Osteocyte (in vitro differentiated cells): ENCODE data around the gene MYO3B. TPM values are rescaled to one million over a fixed set of nuclear protein-coding genes. Genes with fewer than 3 reads are reported as not detected.

Source experiments
- DNase-seq: peaks from one replicate; pipeline ENCODE4 v3.0.0; 2021; ENCODE audit warnings: mixed read lengths; ENCODE audit not compliant: unreplicated experiment; ENCODE audit errors: extremely low spot score
- H3K27ac Mint-ChIP-seq: one replicate; pipeline ENCODE4 v1.8.0; 2021; ENCODE audit warnings: mild to moderate bottlenecking, mixed read lengths; ENCODE audit not compliant: unreplicated experiment
- H3K27me3 Mint-ChIP-seq: one replicate; pipeline ENCODE4 v1.8.0; 2021; ENCODE audit warnings: mixed read lengths; ENCODE audit not compliant: unreplicated experiment
- H3K36me3 Mint-ChIP-seq: one replicate; pipeline ENCODE4 v1.8.0; 2021; ENCODE audit warnings: mixed read lengths; ENCODE audit not compliant: unreplicated experiment
- H3K4me1 Mint-ChIP-seq: one replicate; pipeline ENCODE4 v1.8.0; 2021; ENCODE audit warnings: mixed read lengths; ENCODE audit not compliant: unreplicated experiment
- H3K4me3 Mint-ChIP-seq: one replicate; pipeline ENCODE4 v1.8.0; 2021; ENCODE audit warnings: mild to moderate bottlenecking, moderate library complexity, mixed read lengths; ENCODE audit not compliant: unreplicated experiment
- H3K9me3 Mint-ChIP-seq: one replicate; pipeline ENCODE4 v1.8.0; 2021; ENCODE audit warnings: mixed read lengths; ENCODE audit not compliant: unreplicated experiment
- CTCF ChIP-seq: fragments of 200-600 bp; sonication (generic); IDR thresholded peaks from 2 replicates; pipeline ENCODE4 v1.5.0; 2021; ENCODE audit warnings: antibody characterized with exemption, mild to moderate bottlenecking, moderate library complexity
- total RNA-seq: library from RNA; stranded (reverse); gene quantifications from 2 replicates; pipeline ENCODE4 v1.2.1, GENCODE V29; 2021

MYO3B gene
- total RNA-seq, 1 donor from 2014 or later: not detected

GRCh38 chr2:170531876-170532275, 353.9 kb downstream of the MYO3B start:
- H3K9me3 Mint-ChIP-seq: no peaks in the 10 kb centered on the region
- no peak overlapping the region for H3K27ac Mint-ChIP-seq
- no peaks in the 10 kb centered on the region for H3K36me3 Mint-ChIP-seq
- no peak for TF ChIP-seq CTCF
- no peak for DNase-seq
- H3K4me1 Mint-ChIP-seq: peaks cover 23% of the 10 kb centered on the region
- H3K4me3 Mint-ChIP-seq: no peak overlapping the region
- peaks cover 46% of the 10 kb centered on the region for H3K27me3 Mint-ChIP-seq

- Mint-ChIP-seq H3K4me1 (peaks cover 20% of the 10 kb centered on the region), H3K27ac (no peak overlapping the region), H3K4me3 (no peak overlapping the region), H3K27me3 (peaks cover 52% of the 10 kb centered on the region), H3K36me3 (no peaks in the 10 kb centered on the region), H3K9me3 (no peaks in the 10 kb centered on the region)
- TF ChIP-seq CTCF: no peak
- no peak for DNase-seq
Measured at GRCh38 chr2:170533156-170533555, 355.2 kb downstream of the MYO3B start.

- Mint-ChIP-seq H3K27me3 (peaks cover 63% of the 10 kb centered on the region), H3K4me3 (no peak overlapping the region), H3K4me1 (peaks cover 7% of the 10 kb centered on the region), H3K9me3 (no peaks in the 10 kb centered on the region), H3K36me3 (no peaks in the 10 kb centered on the region), H3K27ac (no peak overlapping the region)
- DNase-seq: no peak
- no peak for TF ChIP-seq CTCF
Measured at GRCh38 chr2:170535552-170535951, 357.6 kb downstream of the MYO3B start.

- peaks cover 40% of the 10 kb centered on the region for H3K27me3 Mint-ChIP-seq
- no peak overlapping the region for H3K4me3 Mint-ChIP-seq
- no peak for DNase-seq
- no peaks in the 10 kb centered on the region for H3K36me3 Mint-ChIP-seq
- H3K27ac Mint-ChIP-seq: no peak overlapping the region
- peaks cover 16% of the 10 kb centered on the region for H3K9me3 Mint-ChIP-seq
- no peaks in the 10 kb centered on the region for H3K4me1 Mint-ChIP-seq
- no peak for TF ChIP-seq CTCF
Measured at GRCh38 chr2:170544817-170545216, 366.9 kb downstream of the MYO3B start.

- Mint-ChIP-seq H3K9me3 (peaks cover 23% of the 10 kb centered on the region), H3K4me1 (no peaks in the 10 kb centered on the region), H3K4me3 (no peak overlapping the region), H3K27me3 (peaks cover 23% of the 10 kb centered on the region), H3K36me3 (no peaks in the 10 kb centered on the region), H3K27ac (no peak overlapping the region)
- no peak for TF ChIP-seq CTCF
- no peak for DNase-seq
Measured at GRCh38 chr2:170548304-170548703, 370.4 kb downstream of the MYO3B start.
